ENCODE results near the gene PAX9. TPM values are rescaled to one million over a fixed set of nuclear protein-coding genes. Genes with fewer than 3 reads are reported as not detected.
A peak's percentile ranks its signal among the peaks of the same experiment; 100 is the strongest.

PAX9 gene
- total and polyA plus RNA-seq, 8 donors, result 0.37 to 17.0 TPM; not detected in 6

DNA sequence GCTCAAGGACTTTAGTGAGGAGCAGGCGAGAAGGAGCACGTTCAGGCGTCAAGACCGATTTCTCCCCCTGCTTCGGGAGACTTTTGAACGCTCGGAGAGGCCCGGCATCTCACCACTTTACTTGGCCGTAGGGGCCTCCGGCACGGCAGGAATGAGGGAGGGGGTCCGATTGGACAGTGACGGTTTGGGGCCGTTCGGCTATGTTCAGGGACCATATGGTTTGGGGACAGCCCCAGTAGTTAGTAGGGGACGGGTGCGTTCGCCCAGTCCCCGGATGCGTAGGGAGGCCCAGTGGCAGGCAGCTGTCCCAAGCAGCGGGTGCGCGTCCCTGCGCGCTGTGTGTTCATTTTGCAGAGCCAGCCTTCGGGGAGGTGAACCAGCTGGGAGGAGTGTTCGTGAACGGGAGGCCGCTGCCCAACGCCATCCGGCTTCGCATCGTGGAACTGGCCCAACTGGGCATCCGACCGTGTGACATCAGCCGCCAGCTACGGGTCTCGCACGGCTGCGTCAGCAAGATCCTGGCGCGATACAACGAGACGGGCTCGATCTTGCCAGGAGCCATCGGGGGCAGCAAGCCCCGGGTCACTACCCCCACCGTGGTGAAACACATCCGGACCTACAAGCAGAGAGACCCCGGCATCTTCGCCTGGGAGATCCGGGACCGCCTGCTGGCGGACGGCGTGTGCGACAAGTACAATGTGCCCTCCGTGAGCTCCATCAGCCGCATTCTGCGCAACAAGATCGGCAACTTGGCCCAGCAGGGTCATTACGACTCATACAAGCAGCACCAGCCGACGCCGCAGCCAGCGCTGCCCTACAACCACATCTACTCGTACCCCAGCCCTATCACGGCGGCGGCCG, 1.1 kb downstream of the PAX9 start:
- intact Hi-C loops (cut with DNase I; ENCODE audit: low total_unique reads), result no loop called here
- Histone ChIP-seq H3K9me3 (peaks cover 0 to 32% (median 0%) of the 10 kb centered on the region in 4 donors), H3K27me3 (peaks cover 65 to 100% (median 100%) of the 10 kb centered on the region in 3 donors), H3K36me3 (no peaks in the 10 kb centered on the region), H3K4me3 (peak overlapping the region; percentile 33 to 52 (median 42)), H3K4me1 (peaks cover 49 to 76% (median 67%) of the 10 kb centered on the region in 4 donors), H3K27ac (no peak overlapping the region)
- DNase-seq, result peak in 1 of 2 donors; percentile 45
- WGBS, 5 donors, result 4 to 9% (median 7%) methylated on average over 18 to 71 of the region's 71 CpGs
- TF ChIP-seq, protein P1, sequence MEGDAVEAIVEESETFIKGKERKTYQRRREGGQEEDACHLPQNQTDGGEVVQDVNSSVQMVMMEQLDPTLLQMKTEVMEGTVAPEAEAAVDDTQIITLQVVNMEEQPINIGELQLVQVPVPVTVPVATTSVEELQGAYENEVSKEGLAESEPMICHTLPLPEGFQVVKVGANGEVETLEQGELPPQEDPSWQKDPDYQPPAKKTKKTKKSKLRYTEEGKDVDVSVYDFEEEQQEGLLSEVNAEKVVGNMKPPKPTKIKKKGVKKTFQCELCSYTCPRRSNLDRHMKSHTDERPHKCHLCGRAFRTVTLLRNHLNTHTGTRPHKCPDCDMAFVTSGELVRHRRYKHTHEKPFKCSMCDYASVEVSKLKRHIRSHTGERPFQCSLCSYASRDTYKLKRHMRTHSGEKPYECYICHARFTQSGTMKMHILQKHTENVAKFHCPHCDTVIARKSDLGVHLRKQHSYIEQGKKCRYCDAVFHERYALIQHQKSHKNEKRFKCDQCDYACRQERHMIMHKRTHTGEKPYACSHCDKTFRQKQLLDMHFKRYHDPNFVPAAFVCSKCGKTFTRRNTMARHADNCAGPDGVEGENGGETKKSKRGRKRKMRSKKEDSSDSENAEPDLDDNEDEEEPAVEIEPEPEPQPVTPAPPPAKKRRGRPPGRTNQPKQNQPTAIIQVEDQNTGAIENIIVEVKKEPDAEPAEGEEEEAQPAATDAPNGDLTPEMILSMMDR (IDR thresholded peaks at IDR 0.05), result no peak
- TF ChIP-seq POLR2AphosphoS5 (IDR thresholded peaks at IDR 0.05), result no peak
- TF ChIP-seq POLR2A (IDR thresholded peaks at IDR 0.05), result no peak
- TF ChIP-seq EP300 (IDR thresholded peaks at IDR 0.05), result no peak

DNA sequence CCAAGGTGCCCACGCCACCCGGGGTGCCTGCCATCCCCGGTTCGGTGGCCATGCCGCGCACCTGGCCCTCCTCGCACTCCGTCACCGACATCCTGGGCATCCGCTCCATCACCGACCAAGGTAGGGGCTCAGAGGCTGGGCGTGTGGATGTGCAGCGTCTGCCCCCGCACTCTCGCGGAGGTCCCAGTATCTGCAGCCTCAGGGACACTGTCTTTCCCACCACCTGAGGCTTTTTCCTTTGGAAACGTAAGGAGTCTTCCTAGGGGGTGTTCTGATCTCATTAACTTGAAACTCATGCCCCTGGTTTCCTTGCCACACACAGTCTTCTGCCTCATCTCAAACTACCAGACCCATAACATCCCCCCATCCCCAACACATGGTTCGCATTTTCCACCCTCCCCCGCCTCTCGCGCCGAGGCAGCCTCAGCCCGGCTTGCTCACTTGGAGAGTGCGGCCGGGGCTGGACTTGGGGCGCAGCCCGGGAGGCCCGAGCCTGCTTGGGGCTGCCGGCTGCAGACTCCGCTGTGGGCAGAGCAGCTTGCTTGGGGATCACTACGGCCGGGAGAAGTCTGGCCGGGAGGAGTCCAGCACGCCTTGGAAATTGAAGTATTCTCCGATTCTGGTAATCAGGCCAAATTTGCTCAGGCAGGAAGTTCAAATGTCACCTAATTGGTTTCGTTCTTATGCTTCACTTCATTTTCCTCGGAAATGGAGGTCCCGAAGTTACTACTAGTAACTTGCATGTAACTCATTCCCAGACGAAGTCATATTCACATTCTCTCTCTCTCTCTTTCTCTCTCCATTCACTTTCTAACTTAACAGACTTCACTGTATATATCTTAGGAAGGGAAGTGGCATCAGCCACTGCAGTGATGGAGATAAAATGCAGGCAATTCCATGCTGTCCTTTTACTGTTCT, 2.0 kb downstream of the PAX9 start:
- Histone ChIP-seq H3K9me3 (peaks cover 0 to 24% (median 0%) of the 10 kb centered on the region in 4 donors), H3K36me3 (no peaks in the 10 kb centered on the region), H3K27ac (no peak overlapping the region), H3K4me3 (peak overlapping the region; percentile 33 to 52 (median 42)), H3K4me1 (peaks cover 43 to 67% (median 58%) of the 10 kb centered on the region in 4 donors), H3K27me3 (peaks cover 57 to 100% (median 98%) of the 10 kb centered on the region in 3 donors)
- 2 to 5% (median 4%) methylated on average over 24 to 39 of the region's 39 CpGs for WGBS, 5 donors
- DNase-seq, result peak in 1 of 2 donors; percentile 62
- intact Hi-C loops (cut with DNase I; ENCODE audit: low total_unique reads), result no loop called here
- TF ChIP-seq, protein P1 (IDR thresholded peaks at IDR 0.05), result no peak
- no peak for TF ChIP-seq POLR2AphosphoS5 (IDR thresholded peaks at IDR 0.05)
- no peak for TF ChIP-seq POLR2A (IDR thresholded peaks at IDR 0.05)
- no peak for TF ChIP-seq EP300 (IDR thresholded peaks at IDR 0.05)

DNA sequence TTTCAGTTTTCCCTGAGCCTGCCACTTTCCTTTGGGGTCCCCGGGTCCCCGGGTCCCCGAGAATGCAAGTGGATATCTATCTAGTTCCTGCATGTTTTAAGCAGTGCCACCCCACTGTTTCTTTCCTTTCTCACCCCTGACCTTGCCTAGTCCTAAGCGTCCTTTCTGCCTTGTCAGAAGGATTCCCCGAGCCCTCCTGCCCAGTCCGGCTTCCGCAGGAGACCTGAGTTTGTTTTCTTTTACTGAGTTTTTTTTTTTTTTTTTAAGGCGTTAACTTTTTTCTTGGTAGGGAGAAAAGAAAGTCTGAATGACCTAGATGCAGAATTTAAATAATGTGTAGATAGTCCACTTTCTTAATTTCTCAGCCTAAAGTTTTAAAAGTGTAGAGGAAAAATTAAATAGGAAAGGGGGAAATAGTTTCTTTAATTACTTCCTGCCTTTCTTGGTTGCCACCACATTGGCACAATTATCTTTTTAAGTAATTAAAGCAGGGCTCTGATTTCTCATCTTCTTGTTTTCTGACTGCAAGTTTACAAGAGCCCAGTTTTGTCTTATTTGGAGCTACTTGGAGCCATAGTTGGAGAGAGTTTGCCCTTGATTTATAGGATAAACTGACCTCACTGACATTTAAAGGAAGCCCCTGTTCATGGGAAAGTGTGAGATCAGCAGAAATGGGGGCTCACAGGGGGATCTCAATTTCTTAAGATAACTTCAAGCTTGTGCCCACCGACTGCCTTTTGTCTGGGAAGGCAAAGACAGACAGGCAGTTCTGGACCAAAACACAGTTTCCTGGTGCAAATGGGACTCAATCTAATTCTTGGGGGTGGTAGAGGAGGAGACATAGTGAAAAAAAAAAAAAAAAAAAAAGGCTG, 2.9 kb downstream of the PAX9 start:
- TF ChIP-seq, protein P1 (IDR thresholded peaks at IDR 0.05), result no peak
- TF ChIP-seq POLR2A (IDR thresholded peaks at IDR 0.05), result no peak
- no peak for TF ChIP-seq EP300 (IDR thresholded peaks at IDR 0.05)
- no peak for TF ChIP-seq POLR2AphosphoS5 (IDR thresholded peaks at IDR 0.05)
- intact Hi-C loops (cut with DNase I; ENCODE audit: low total_unique reads), result no loop called here
- H3K27me3 ChIP-seq, result peaks cover 51 to 100% (median 89%) of the 10 kb centered on the region in 3 donors
- H3K4me3 ChIP-seq, result peak overlapping the region in 1 of 4 donors; percentile 52
- DNase-seq, result no peak
- no peak overlapping the region for H3K27ac ChIP-seq
- H3K4me1 ChIP-seq, result peaks cover 40 to 58% (median 50%) of the 10 kb centered on the region in 4 donors
- 11 to 19% (median 16%) methylated on average over 9 of the region's 9 CpGs for WGBS, 5 donors
- no peaks in the 10 kb centered on the region for H3K36me3 ChIP-seq
- peaks cover 0 to 20% (median 0%) of the 10 kb centered on the region in 4 donors for H3K9me3 ChIP-seq

Measured in stomach (tissue), 9 donors.